ENCODE results near the gene KRT39. TPM values are rescaled to one million over a fixed set of nuclear protein-coding genes. Genes with fewer than 3 reads are reported as not detected.

KRT39 gene
- total RNA-seq, 1 donor from 2014 or later, result not detected

DNA sequence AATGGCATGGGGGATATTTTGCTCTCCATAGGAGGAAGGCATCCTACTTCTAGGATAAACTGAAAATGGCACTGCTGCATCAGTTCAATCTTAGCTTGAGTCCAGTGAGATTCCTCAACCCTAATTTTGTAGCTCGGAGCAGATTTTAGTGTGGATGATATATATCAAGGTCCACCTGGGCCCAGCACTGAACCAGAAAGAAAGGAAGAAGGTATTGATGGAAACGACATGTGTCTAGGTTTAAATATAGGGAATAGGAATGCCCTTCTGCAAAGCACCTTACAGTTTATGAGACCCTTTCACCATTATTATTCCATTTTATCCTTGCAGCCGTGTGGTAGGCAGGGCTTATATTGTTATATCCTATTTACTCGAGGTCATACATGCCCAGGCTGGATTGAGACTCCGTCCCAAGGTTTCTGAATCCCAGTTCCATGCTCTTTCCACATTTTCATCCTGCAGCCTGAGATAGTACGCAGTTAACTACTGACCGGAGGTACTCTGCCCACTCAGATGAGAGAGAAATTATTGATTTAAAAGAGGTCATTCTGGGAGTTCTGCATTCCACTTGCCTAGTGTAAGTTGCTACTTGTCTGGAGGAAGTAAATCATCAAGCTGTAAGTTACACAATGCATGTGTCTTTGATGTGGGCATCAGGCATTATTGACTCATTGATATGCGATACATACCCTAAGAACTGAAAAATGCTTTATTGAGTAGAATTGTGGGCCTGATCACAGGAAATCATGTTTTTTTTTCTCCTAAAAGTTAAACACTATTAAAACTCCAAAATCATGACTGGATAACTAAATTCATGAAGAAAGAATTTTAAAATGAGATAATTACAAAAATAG lies 10.1 kb downstream of the KRT39 start:
- H3K4me1 Mint-ChIP-seq (ENCODE audit: low read depth, unreplicated experiment), result no peaks in the 10 kb centered on the region
- no peak overlapping the region for H3K4me3 Mint-ChIP-seq (ENCODE audit: unreplicated experiment)
- peaks cover 1% of the 10 kb centered on the region for H3K9me3 Mint-ChIP-seq (ENCODE audit: unreplicated experiment)
- H3K27ac Mint-ChIP-seq (ENCODE audit: unreplicated experiment), result no peak overlapping the region
- H3K27me3 Mint-ChIP-seq (ENCODE audit: unreplicated experiment), result no peaks in the 10 kb centered on the region
- TF ChIP-seq, protein P1, sequence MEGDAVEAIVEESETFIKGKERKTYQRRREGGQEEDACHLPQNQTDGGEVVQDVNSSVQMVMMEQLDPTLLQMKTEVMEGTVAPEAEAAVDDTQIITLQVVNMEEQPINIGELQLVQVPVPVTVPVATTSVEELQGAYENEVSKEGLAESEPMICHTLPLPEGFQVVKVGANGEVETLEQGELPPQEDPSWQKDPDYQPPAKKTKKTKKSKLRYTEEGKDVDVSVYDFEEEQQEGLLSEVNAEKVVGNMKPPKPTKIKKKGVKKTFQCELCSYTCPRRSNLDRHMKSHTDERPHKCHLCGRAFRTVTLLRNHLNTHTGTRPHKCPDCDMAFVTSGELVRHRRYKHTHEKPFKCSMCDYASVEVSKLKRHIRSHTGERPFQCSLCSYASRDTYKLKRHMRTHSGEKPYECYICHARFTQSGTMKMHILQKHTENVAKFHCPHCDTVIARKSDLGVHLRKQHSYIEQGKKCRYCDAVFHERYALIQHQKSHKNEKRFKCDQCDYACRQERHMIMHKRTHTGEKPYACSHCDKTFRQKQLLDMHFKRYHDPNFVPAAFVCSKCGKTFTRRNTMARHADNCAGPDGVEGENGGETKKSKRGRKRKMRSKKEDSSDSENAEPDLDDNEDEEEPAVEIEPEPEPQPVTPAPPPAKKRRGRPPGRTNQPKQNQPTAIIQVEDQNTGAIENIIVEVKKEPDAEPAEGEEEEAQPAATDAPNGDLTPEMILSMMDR (IDR thresholded peaks at IDR 0.05; ENCODE audit: partially characterized antibody, unreplicated experiment), result no peak
- no peaks in the 10 kb centered on the region for H3K36me3 Mint-ChIP-seq (ENCODE audit: unreplicated experiment)
- no peak for DNase-seq

DNA sequence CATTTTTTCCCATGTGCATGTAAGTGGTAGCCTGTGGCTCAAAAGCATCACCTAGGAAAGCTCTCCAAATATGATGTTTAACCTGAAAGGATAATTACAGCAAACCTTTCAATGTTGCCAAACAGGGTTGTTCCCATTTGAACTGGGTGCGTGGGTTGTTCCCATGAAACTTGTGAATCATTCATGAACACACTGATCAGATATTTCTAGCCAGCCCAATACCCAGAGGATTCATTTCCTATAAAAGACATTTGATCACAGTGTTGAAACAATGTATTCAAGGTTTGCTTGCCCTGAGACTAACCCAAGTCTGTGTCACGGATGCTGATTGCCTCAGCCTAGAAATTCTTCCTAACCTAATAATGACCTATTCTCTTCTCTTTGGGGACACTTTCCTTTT lies 12.9 kb downstream of the KRT39 start:
- H3K27ac Mint-ChIP-seq (ENCODE audit: unreplicated experiment), result no peak overlapping the region
- H3K9me3 Mint-ChIP-seq (ENCODE audit: unreplicated experiment), result peaks cover 4% of the 10 kb centered on the region
- H3K4me3 Mint-ChIP-seq (ENCODE audit: unreplicated experiment), result no peak overlapping the region
- H3K4me1 Mint-ChIP-seq (ENCODE audit: low read depth, unreplicated experiment), result peaks cover 4% of the 10 kb centered on the region
- no peaks in the 10 kb centered on the region for H3K36me3 Mint-ChIP-seq (ENCODE audit: unreplicated experiment)
- TF ChIP-seq, protein P1 (IDR thresholded peaks at IDR 0.05; ENCODE audit: partially characterized antibody, unreplicated experiment), result no peak
- no peak for DNase-seq
- H3K27me3 Mint-ChIP-seq (ENCODE audit: unreplicated experiment), result peaks cover under 1% of the 10 kb centered on the region

DNA sequence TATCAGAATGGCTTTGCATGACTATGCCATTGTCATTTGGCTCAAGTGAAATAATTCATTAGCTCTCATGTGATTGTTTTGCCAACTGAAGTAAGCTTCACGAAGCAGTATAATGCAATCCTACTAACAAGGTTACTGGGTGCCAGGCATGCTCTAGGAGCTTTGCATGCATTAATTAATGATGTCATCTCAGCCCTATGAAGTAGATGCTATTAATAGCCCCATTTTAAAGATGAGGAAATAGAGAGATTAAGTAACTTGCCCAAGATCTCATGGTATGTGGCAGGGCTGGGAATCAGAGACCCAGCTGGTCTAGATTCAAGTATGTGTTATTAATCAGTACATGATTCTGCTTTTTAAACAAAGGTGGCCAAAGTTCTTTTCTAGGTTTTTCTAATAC lies 14.1 kb downstream of the KRT39 start:
- TF ChIP-seq, protein P1 (IDR thresholded peaks at IDR 0.05; ENCODE audit: partially characterized antibody, unreplicated experiment), result no peak
- no peak overlapping the region for H3K4me3 Mint-ChIP-seq (ENCODE audit: unreplicated experiment)
- no peaks in the 10 kb centered on the region for H3K36me3 Mint-ChIP-seq (ENCODE audit: unreplicated experiment)
- H3K4me1 Mint-ChIP-seq (ENCODE audit: low read depth, unreplicated experiment), result peaks cover 5% of the 10 kb centered on the region
- H3K27ac Mint-ChIP-seq (ENCODE audit: unreplicated experiment), result no peak overlapping the region
- DNase-seq, result no peak
- peaks cover 2% of the 10 kb centered on the region for H3K27me3 Mint-ChIP-seq (ENCODE audit: unreplicated experiment)
- H3K9me3 Mint-ChIP-seq (ENCODE audit: unreplicated experiment), result peaks cover 4% of the 10 kb centered on the region

DNA sequence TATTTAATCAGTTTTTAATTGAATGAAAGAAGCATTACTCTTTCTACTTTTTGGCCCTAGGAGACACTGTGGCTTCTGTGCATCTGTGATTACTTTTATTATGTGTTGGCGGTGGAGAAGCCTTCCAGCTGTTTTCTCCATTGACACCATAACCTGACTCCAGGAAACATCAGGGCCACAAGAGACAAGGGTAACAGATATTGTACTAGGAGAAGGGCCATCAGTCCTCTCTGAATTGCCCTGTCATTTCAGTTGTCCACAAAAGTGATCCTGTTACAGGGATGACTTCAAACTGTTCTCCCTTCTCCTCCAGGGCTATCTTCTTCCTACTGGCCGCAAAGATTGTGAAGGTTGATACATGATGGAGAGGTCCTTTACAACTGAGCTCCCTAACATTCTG lies 14.6 kb downstream of the KRT39 start:
- H3K27me3 Mint-ChIP-seq (ENCODE audit: unreplicated experiment), result peaks cover 2% of the 10 kb centered on the region
- H3K36me3 Mint-ChIP-seq (ENCODE audit: unreplicated experiment), result no peaks in the 10 kb centered on the region
- no peak overlapping the region for H3K27ac Mint-ChIP-seq (ENCODE audit: unreplicated experiment)
- DNase-seq, result no peak
- H3K9me3 Mint-ChIP-seq (ENCODE audit: unreplicated experiment), result peaks cover 4% of the 10 kb centered on the region
- H3K4me3 Mint-ChIP-seq (ENCODE audit: unreplicated experiment), result no peak overlapping the region
- TF ChIP-seq, protein P1 (IDR thresholded peaks at IDR 0.05; ENCODE audit: partially characterized antibody, unreplicated experiment), result no peak
- H3K4me1 Mint-ChIP-seq (ENCODE audit: low read depth, unreplicated experiment), result peaks cover 5% of the 10 kb centered on the region

DNA sequence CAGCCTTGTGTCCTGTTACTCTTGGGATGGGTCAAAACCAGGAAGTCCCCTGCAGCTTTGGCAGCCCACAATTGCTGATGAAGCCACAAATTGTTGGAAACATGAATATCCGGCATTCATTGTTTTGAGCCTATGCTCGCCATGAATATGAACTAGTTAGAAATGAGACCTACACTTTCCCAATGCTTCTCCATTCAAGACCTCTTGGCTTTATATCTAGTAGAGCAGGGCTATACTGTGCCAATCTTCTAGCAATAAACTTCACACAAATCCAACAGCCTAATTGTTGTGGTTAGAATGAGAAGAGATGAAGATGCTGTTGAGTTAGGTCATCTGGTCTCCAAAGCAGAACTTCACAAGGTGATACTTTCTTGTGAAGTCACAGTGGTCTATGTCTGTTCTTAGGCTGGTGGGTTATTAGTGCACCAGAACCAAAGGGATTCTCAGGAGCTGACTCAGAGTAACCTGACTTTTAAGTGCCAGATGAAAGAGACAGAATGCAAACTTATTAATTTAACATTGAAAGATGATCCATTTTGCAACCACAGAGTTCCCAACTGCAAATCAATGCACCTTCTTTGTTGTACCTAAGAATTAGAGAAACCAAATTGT lies 15.6 kb downstream of the KRT39 start:
- H3K27ac Mint-ChIP-seq (ENCODE audit: unreplicated experiment), result no peak overlapping the region
- peaks cover 4% of the 10 kb centered on the region for H3K9me3 Mint-ChIP-seq (ENCODE audit: unreplicated experiment)
- no peak for DNase-seq
- H3K27me3 Mint-ChIP-seq (ENCODE audit: unreplicated experiment), result peaks cover 2% of the 10 kb centered on the region
- TF ChIP-seq, protein P1 (IDR thresholded peaks at IDR 0.05; ENCODE audit: partially characterized antibody, unreplicated experiment), result no peak
- H3K4me1 Mint-ChIP-seq (ENCODE audit: low read depth, unreplicated experiment), result peaks cover 5% of the 10 kb centered on the region
- no peak overlapping the region for H3K4me3 Mint-ChIP-seq (ENCODE audit: unreplicated experiment)
- H3K36me3 Mint-ChIP-seq (ENCODE audit: unreplicated experiment), result no peaks in the 10 kb centered on the region

Data from glutamatergic neuron (in vitro differentiated cells).